Esophagus (tissue), 2 donors: ENCODE data around the gene TMEM266. TPM values are rescaled to one million over a fixed set of nuclear protein-coding genes. Genes with fewer than 3 reads are reported as not detected.

Experiments
- H3K27ac ChIP-seq, 2 donors: one replicate each; pipeline ENCODE4 v1.5.1; 2013; ENCODE audit warnings: low read depth in 2 of 2, mild to moderate bottlenecking in 2 of 2, inconsistent platforms in 1 of 2, low read length in 1 of 2, moderate library complexity in 1 of 2
- H3K27me3 ChIP-seq, 2 donors: one replicate each; pipeline ENCODE4 v1.6.1; 2013; ENCODE audit warnings: low read length in 2 of 2, control low read depth in 1 of 2, mild to moderate bottlenecking in 1 of 2; ENCODE audit not compliant: insufficient read depth in 2 of 2, control insufficient read depth in 1 of 2
- H3K36me3 ChIP-seq, 2 donors: one replicate each; pipeline ENCODE4 v1.6.1; 2013; ENCODE audit warnings: low read length in 1 of 2; ENCODE audit not compliant: control insufficient read depth in 2 of 2, insufficient read depth in 2 of 2
- H3K4me1 ChIP-seq, 2 donors: one replicate each; pipeline ENCODE4 v1.6.1; 2013; ENCODE audit warnings: low read length in 1 of 2; ENCODE audit not compliant: control insufficient read depth in 2 of 2, insufficient read depth in 2 of 2
- H3K4me3 ChIP-seq, 2 donors: one replicate each; pipeline ENCODE4 v1.5.1; 2013; ENCODE audit warnings: low read length in 2 of 2, mild to moderate bottlenecking in 2 of 2, low read depth in 1 of 2, moderate library complexity in 1 of 2
- H3K9me3 ChIP-seq, 2 donors: one replicate each; pipeline ENCODE4 v1.6.1; 2013; ENCODE audit warnings: mild to moderate bottlenecking in 2 of 2, low read depth in 1 of 2, low read length in 1 of 2, moderate library complexity in 1 of 2; ENCODE audit not compliant: control insufficient read depth in 2 of 2, insufficient read depth in 1 of 2
- WGBS, 2 donors: extraction: QIAGEN DNeasy Blood & Tissue Kit; methylation state at CpG; one replicate each; pipeline ENCODE4 v1.1.7; 2013; 5-methylcytosine and 5-hydroxymethylcytosine counted together
- polyA plus RNA-seq, 2 donors: library from polyadenylated mRNA; stranded (reverse); fragments of 200-250 nt; gene quantifications; one replicate each; pipeline ENCODE4 v1.2.3, GENCODE V29; 2013
- donor health status: healthy with polysubstance abuse.
- donor health status: Bipolar disorder and iron deficiency.

TMEM266 gene
- polyA plus RNA-seq, 2 donors, result 0.06 to 0.14 TPM

GRCh38 chr15:76196269-76197231 lies 136.8 kb downstream of the TMEM266 start:
- 30 to 37% methylated on average over 18 of the region's 18 CpGs for WGBS, 2 donors
- peaks cover 9 to 34% of the 10 kb centered on the region in 2 donors for H3K4me1 ChIP-seq

GRCh38 chr15:76197703-76198455 lies 138.1 kb downstream of the TMEM266 start:
- no peaks in the 10 kb centered on the region for H3K9me3 ChIP-seq
- no peaks in the 10 kb centered on the region for H3K27me3 ChIP-seq
- H3K4me3 ChIP-seq, result no peak overlapping the region
- peaks cover 9 to 34% of the 10 kb centered on the region in 2 donors for H3K4me1 ChIP-seq
- 55 to 74% methylated on average over 8 of the region's 8 CpGs for WGBS, 2 donors
- no peaks in the 10 kb centered on the region for H3K36me3 ChIP-seq
- H3K27ac ChIP-seq, result peak overlapping the region; percentile 89 to 91

More at GRCh38 chr15:76196269-76197231, 136.8 kb downstream of the TMEM266 start:
- Histone ChIP-seq H3K36me3 (no peaks in the 10 kb centered on the region), H3K4me3 (no peak overlapping the region), H3K9me3 (no peaks in the 10 kb centered on the region), H3K27me3 (no peaks in the 10 kb centered on the region), H3K27ac (peak overlapping the region; percentile 89 to 91)

GRCh38 chr15:76198456-76199105 lies 138.8 kb downstream of the TMEM266 start:
- peak overlapping the region in 1 of 2 donors; percentile 43 for H3K27ac ChIP-seq
- no peaks in the 10 kb centered on the region for H3K36me3 ChIP-seq
- no peak overlapping the region for H3K4me3 ChIP-seq
- no peaks in the 10 kb centered on the region for H3K9me3 ChIP-seq
- WGBS, 2 donors, result 96 to 97% methylated on average over 6 of the region's 6 CpGs
- peaks cover 9 to 34% of the 10 kb centered on the region in 2 donors for H3K4me1 ChIP-seq
- no peaks in the 10 kb centered on the region for H3K27me3 ChIP-seq

- H3K4me1 ChIP-seq, result peaks cover 9 to 32% of the 10 kb centered on the region in 2 donors
- H3K4me3 ChIP-seq, result no peak overlapping the region
- H3K27ac ChIP-seq, result no peak overlapping the region
- H3K27me3 ChIP-seq, result no peaks in the 10 kb centered on the region
- H3K36me3 ChIP-seq, result no peaks in the 10 kb centered on the region
- 64 to 73% methylated on average over 19 of the region's 19 CpGs for WGBS, 2 donors
- no peaks in the 10 kb centered on the region for H3K9me3 ChIP-seq
Measured at GRCh38 chr15:76199106-76200082, 139.6 kb downstream of the TMEM266 start.

- no peak overlapping the region for H3K4me3 ChIP-seq
- no peaks in the 10 kb centered on the region for H3K36me3 ChIP-seq
- no peak overlapping the region for H3K27ac ChIP-seq
- H3K4me1 ChIP-seq, result peaks cover 9 to 31% of the 10 kb centered on the region in 2 donors
- no peaks in the 10 kb centered on the region for H3K27me3 ChIP-seq
- H3K9me3 ChIP-seq, result no peaks in the 10 kb centered on the region
- 97 to 99% methylated on average over 6 of the region's 6 CpGs for WGBS, 2 donors
Measured at GRCh38 chr15:76200083-76200465, 140.3 kb downstream of the TMEM266 start.

GRCh38 chr15:76200641-76201105 lies 140.9 kb downstream of the TMEM266 start:
- Histone ChIP-seq H3K4me3 (no peak overlapping the region), H3K27ac (no peak overlapping the region), H3K9me3 (no peaks in the 10 kb centered on the region), H3K4me1 (peaks cover 9 to 28% of the 10 kb centered on the region in 2 donors), H3K36me3 (no peaks in the 10 kb centered on the region), H3K27me3 (no peaks in the 10 kb centered on the region)
- 42 to 44% methylated on average over 4 to 5 of the region's 5 CpGs for WGBS, 2 donors

- no peak overlapping the region for H3K27ac ChIP-seq
- no peaks in the 10 kb centered on the region for H3K9me3 ChIP-seq
- WGBS, 2 donors, result 79 to 87% methylated on average over 6 of the region's 6 CpGs
- H3K27me3 ChIP-seq, result no peaks in the 10 kb centered on the region
- H3K4me3 ChIP-seq, result no peak overlapping the region
- H3K4me1 ChIP-seq, result peaks cover 5 to 21% of the 10 kb centered on the region in 2 donors
- H3K36me3 ChIP-seq, result no peaks in the 10 kb centered on the region
Measured at GRCh38 chr15:76201536-76202255, 141.9 kb downstream of the TMEM266 start.

GRCh38 chr15:76203346-76204108 lies 143.7 kb downstream of the TMEM266 start:
- H3K36me3 ChIP-seq, result no peaks in the 10 kb centered on the region
- no peaks in the 10 kb centered on the region for H3K27me3 ChIP-seq
- H3K9me3 ChIP-seq, result no peaks in the 10 kb centered on the region
- H3K4me1 ChIP-seq, result peaks cover 0 to 8% of the 10 kb centered on the region in 2 donors
- no peak overlapping the region for H3K4me3 ChIP-seq
- WGBS, 2 donors, result 95 to 96% methylated on average over 23 of the region's 23 CpGs
- H3K27ac ChIP-seq, result no peak overlapping the region
